NCI-H446 treated with DMSO at 0.1 percent for 48 hours (cell line): Measurements from ENCODE around the gene TBC1D3D.
"Not testable (repeated sequence)": the region's sequence is repeated elsewhere in the genome, so short reads cannot be mapped to it uniquely, and the experiment has no call there.

ENCODE experiments used
- DNase-seq: peaks from one replicate; lab custom pipeline; 2025; lab: John Stamatoyannopoulos, UW

TBC1D3D gene

DNA sequence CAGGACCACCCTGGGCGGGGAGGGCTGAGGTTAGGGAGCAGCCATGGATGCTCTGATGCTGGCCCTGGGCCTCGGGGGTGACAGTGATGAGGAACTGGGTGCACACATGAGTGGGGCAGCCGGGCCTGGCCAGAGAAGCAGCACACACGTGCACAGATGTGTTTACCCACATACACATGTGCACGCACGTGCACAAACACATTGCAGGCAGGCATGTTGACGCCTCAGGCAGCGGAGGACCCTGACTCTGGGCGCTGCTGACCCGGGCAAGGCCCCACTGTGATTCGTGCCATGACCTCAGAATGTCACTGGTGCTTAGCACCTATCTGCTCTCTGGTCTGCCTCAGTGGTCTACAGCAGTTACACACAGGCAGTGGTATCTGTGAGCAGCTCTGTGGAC lies at the start of gene TBC1D3D:
Gene TBC1D3D, plus strand, starts transcription at position 301 of the 400 bp plus-strand sequence. CDS start 1,585 bp downstream, outside the sequence.
- not testable (repeated sequence) for DNase-seq

DNA sequence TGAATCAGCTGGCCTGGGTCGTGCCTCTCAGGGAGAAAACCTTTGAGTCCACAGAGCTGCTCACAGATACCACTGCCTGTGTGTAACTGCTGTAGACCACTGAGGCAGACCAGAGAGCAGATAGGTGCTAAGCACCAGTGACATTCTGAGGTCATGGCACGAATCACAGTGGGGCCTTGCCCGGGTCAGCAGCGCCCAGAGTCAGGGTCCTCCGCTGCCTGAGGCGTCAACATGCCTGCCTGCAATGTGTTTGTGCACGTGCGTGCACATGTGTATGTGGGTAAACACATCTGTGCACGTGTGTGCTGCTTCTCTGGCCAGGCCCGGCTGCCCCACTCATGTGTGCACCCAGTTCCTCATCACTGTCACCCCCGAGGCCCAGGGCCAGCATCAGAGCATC lies 14.8 kb upstream of the TBC1D3D start, which contains the start of gene TBC1D3L:
Gene TBC1D3L, minus strand, starts transcription at position 101 of the 400 bp plus-strand sequence. CDS start 1,540 bp downstream, outside the sequence.
- DNase-seq = not testable (repeated sequence)
